GDM1 (cell line): ENCODE measurements around the gene SBNO1.
A peak's percentile ranks its signal among the peaks of the same experiment; 100 is the strongest.
"Not testable (repeated sequence)": the region's sequence is repeated elsewhere in the genome, so short reads cannot be mapped to it uniquely, and the experiment has no call there.

Experiments used
- DNase-seq: peaks from one replicate; lab custom pipeline; 2025; lab: John Stamatoyannopoulos, UW

Gene SBNO1

GRCh38 chr12:123346946-123347345 is 17.7 kb downstream of the SBNO1 start:
- DNase-seq = no peak

- DNase-seq = no peak
Measured at GRCh38 chr12:123344086-123344485, 20.6 kb downstream of the SBNO1 start.

- DNase-seq = no peak
Measured at GRCh38 chr12:123337070-123337469, 27.6 kb downstream of the SBNO1 start.

- no peak for DNase-seq
Measured at GRCh38 chr12:123336530-123336929, 28.1 kb downstream of the SBNO1 start.

GRCh38 chr12:123335490-123335889 is 29.2 kb downstream of the SBNO1 start:
- DNase-seq = no peak

GRCh38 chr12:123329799-123330198 is 34.8 kb downstream of the SBNO1 start:
- no peak for DNase-seq

GRCh38 chr12:123319826-123320225 is 44.8 kb downstream of the SBNO1 start:
- DNase-seq = no peak

GRCh38 chr12:123319273-123319672 is 45.4 kb downstream of the SBNO1 start:
- DNase-seq = no peak

- DNase-seq = not testable (repeated sequence)
Measured at GRCh38 chr12:123313046-123313445, 51.6 kb downstream of the SBNO1 start.

GRCh38 chr12:123306200-123306599 is 58.4 kb downstream of the SBNO1 start:
- no peak for DNase-seq

- no peak for DNase-seq
Measured at GRCh38 chr12:123305136-123305535, 59.5 kb downstream of the SBNO1 start.

GRCh38 chr12:123293178-123293760 is 71.4 kb downstream of the SBNO1 start:
- DNase-seq = no peak

- DNase-seq = no peak
Measured at GRCh38 chr12:123289911-123290310, 74.7 kb downstream of the SBNO1 start.

GRCh38 chr12:123288751-123289346 is 75.8 kb downstream of the SBNO1 start:
- no peak for DNase-seq

- DNase-seq = no peak
Measured at GRCh38 chr12:123286652-123287373, 77.8 kb downstream of the SBNO1 start.

GRCh38 chr12:123284669-123285068 is 80.0 kb downstream of the SBNO1 start:
- DNase-seq = no peak

GRCh38 chr12:123283461-123283860 is 81.2 kb downstream of the SBNO1 start:
- no peak for DNase-seq

GRCh38 chr12:123282111-123282510 is 82.5 kb downstream of the SBNO1 start:
- no peak for DNase-seq

GRCh38 chr12:123280971-123281370 is 83.7 kb downstream of the SBNO1 start:
- DNase-seq = no peak

GRCh38 chr12:123278101-123278627 is 86.5 kb downstream of the SBNO1 start:
- DNase-seq = peak; percentile 32

GRCh38 chr12:123273166-123273565 is 91.5 kb downstream of the SBNO1 start:
- no peak for DNase-seq

GRCh38 chr12:123271001-123271668 is 93.5 kb downstream of the SBNO1 start:
- peak; percentile 55 for DNase-seq
